GM18508 (cell line): ENCODE results near the gene PAOX.

ENCODE experiments used
- ATAC-seq: cut with Tn5 transposase; IDR thresholded peaks from one replicate; pipeline ENCODE4 v1.9.1; 2021; ENCODE audit warnings: moderate number of reproducible peaks; ENCODE audit not compliant: insufficient read depth, unreplicated experiment

Gene PAOX

GRCh38 chr10:133379152-133379800 is at the start of gene PAOX:
Gene PAOX (plus strand): TSS chr10:133379262. CDS start chr10:133379317, 55 bp downstream.
- ATAC-seq = peak; percentile 38

GRCh38 chr10:133329491-133330202 is 49.4 kb upstream of the PAOX start:
- ATAC-seq = no peak

DNA sequence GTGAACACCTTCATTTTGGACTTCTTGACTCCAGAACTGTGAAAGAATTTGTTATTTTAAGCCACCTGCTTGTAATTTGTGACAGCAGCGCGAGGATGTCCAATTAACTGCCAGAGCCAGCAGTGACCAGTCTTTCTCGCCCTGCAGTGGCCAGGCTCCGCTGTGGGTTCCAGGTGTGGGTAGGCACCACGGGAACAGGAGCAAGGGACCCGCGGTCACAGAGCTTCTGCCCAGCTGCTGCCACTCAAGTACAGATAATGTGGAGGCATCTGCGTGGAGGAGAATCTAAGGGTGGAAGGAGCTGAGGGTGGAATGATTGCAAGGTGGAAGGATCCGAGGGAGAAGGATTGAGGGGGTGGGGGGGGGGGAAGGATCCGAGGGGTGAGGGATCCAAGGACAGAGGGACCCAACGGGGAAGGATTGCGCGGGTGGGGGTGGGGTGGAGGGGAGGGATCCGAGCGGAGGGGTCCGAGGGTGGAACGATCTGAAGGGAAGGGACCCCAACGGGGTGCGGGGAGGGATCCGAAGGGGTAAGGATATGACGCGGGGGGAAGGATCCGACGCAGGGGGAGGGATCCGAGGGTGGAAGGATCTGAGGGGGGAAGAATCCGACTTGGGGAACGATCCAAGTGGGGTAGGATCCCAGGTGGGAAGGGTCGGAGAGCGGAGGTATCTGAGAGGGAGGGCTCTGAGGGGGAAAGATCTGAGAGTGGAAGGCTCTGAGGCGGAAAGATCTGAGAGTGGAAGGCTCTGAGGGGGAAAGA is 45.9 kb upstream of the PAOX start:
- no peak for ATAC-seq

DNA sequence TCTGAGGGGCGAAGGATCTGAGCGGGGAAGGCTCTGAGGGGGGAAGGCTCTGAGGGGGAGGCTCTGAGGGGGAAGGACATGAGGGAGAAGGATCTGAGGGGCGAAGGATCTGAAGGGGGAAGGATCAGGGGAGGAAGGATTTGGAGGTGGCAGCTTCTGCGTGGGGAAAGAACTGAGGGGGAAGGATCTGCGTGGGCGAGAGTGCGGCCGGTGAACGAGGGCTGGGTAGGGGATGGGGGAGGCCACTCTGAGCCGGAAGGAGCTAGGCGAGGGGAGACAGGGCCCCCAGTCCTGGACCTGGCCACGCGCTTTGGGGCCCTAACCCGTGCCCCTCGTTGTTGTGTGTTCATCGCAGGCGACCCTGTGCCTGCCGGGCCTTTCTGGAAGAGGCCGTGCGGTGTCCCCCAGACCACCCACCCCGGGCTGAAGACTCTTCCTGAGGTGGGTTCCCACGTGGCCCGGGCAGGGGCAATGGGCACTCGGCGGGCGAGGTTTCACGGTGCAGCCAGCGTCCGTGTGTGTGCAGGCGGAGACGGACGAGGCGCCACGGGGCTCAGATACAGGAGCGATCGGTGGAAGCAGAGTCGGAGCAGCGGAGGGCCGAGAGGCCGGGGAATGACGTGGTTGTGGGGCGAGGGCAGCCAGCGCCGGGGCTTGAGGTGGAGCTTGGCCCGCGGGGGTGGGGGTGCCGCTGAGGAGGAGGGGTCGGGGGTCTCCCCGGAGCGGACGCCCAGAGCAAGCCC is 44.4 kb upstream of the PAOX start:
- ATAC-seq = no peak

GRCh38 chr10:133335246-133336117 is 43.6 kb upstream of the PAOX start:
- ATAC-seq = no peak

DNA sequence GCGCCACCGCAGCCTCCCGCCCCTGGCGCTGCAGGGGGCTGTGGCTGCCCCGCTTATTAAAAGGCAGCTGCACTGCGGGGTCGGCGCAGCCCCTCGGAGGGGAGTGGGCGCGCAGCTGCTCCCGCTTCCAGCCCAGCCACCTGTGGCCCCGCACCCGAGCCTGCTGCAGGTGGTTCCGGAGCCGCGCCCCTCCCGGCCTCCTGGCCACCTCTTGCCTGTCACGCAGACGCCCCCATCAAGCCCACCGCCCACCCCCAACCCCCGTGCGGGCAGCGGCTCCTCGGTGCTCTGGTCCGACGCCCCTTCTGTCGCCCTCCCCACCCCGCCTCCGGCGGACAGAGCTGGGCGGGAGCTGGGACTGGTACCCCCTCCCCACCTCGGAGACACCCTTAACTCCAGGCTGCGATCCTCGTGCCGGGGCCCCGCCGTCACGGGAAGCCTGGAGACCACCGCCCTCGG is 42.9 kb upstream of the PAOX start:
- ATAC-seq = no peak

DNA sequence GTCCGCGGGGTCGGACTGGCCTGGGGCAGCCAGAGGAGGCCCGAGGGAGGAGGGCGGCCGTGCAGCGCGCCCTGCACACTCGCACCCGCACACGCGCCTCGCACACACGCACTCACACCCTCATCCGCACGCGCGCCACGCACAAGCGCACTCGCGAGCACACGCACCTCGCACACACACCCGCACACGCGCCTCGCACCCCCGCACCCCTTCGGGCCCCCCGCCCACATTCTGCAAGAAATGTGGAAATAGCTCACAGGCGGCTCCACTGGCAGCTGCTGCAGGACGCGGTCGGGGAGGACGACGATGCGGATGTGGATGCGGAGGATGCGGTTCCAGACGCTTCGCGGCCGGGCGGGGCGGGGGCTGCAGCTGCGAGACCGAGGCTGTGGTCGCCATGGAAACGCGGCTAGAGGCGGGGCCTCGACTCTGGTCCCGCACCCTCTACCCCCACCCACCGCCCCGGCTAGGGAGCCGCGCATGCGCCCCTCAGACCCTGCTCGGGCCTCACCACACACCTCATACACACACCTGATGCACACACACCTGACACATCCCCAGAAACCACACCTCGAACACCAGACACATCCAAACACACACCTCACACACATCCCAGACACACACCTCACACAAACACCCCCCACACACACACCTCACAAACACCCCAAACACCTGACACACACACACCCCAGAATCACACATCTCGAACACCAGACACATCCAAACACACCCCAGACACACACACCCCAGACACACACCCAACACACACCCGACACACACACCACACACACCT is 42.3 kb upstream of the PAOX start, which contains the start of gene CALY:
CALY (minus strand) TSS at position 320 of the 793 bp plus-strand sequence. CDS start 7,907 bp downstream, outside the sequence.
- ATAC-seq = no peak

DNA sequence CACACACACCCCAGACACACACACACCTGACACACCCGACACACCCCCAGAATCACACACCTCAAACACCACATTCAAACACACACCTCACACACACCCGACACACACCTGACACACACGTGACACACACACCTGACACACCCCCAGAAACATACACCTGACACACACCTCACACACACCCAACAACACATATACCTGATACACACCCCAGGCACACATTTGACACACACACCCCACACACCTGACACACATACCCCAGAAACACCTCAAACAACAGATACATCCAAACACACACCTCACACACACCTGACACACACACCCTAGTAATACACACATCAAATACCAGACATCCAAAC is 41.7 kb upstream of the PAOX start:
- no peak for ATAC-seq

DNA sequence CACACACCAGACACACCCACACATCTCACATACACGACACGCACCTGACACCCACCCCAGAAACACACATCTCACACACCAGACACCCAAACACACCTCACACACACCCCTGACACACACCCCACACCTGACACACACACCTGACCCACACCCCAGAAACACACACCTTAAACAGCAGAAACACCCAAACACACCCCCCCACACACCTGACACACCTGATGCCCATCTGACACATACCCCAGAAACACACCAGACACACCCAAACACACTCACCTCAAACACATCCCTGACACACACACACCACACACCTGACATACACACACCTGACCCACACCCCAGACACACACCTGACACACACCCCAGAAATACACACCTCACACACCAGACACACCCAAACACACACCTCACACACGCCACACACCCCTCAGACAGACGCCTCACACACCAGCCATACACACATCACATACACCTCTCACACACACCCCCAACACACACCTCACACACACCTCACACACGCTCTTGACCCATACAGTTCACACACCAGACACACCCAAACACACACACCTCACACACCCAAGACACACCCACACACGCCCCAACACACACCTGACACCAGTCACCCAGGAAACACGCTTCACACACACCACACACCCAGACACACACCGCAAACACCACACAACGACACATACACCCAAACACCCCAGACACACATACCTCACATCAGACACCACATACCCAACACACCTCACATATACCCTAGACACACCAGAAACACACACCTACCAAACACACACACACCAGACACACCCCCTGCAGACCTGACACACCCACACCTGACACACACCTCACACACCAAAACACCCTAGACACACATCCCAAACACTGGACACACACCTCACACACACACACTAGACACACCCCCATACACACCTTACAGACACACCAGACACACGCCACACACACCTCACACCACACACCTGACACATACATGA is 40.7 kb upstream of the PAOX start:
- no peak for ATAC-seq

- ATAC-seq = no peak
Observed at GRCh38 chr10:133339708-133340380, 39.2 kb upstream of the PAOX start.

DNA sequence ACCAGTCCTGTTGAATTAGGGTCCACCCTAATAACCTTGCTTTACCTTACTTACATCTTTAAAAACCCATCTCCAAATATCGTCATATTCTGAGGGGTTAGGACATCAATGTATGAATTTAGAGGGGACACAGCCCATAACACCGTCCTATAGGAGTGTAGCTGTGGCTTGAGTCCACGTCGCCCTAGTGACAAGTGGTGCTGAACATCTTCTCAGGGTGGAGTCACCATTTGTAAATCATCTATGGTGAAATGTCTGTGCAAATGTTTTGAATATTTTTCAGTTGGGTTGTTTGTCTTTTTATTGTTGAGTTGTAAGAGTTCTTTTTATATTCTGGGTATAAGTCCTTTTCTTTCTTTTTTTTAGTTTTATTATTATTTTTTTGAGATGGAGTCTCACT is 37.1 kb upstream of the PAOX start:
- no peak for ATAC-seq

DNA sequence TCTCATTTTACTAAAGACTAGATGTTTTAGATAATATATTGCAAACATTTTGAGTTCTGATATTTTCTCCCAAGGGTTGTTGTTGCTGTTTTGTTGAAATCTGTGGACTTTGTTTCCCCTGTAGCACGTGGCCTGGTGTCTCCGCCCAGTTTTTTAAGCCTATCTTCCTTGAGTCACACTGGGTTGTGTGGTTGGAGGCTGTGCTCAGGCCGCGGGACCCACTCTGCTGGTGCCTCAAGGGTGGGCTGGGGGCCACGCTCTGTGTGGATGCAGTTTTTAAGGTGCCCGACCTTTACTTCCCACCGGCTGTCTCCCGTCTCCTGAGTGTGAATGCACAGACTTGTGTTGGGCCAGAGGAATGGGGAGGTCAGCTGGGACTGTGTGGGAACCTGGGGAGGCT is 36.1 kb upstream of the PAOX start:
- ATAC-seq = no peak

- no peak for ATAC-seq
Observed at GRCh38 chr10:133343558-133343957, 35.5 kb upstream of the PAOX start.

DNA sequence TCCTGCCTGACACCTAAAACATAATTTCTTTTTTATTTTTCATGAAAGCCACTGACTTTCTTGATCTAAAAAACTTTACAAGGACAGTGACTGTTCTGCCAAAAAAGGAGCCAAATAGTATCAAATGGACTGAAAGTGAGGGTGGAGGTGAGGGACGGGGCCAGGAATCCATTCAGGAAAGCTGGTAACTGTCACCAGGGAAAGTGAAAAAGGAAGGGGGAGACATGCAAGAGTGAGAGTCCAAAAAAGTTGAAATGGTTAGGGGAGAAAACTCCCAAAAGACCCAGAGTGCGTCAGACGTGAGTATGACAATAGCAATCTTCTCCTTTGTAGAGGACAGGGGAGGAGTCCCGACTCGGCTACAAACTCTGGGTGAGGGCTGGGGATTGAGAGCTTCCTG is 34.8 kb upstream of the PAOX start:
- no peak for ATAC-seq

- ATAC-seq = no peak
Observed at GRCh38 chr10:133346413-133346812, 32.6 kb upstream of the PAOX start.

DNA sequence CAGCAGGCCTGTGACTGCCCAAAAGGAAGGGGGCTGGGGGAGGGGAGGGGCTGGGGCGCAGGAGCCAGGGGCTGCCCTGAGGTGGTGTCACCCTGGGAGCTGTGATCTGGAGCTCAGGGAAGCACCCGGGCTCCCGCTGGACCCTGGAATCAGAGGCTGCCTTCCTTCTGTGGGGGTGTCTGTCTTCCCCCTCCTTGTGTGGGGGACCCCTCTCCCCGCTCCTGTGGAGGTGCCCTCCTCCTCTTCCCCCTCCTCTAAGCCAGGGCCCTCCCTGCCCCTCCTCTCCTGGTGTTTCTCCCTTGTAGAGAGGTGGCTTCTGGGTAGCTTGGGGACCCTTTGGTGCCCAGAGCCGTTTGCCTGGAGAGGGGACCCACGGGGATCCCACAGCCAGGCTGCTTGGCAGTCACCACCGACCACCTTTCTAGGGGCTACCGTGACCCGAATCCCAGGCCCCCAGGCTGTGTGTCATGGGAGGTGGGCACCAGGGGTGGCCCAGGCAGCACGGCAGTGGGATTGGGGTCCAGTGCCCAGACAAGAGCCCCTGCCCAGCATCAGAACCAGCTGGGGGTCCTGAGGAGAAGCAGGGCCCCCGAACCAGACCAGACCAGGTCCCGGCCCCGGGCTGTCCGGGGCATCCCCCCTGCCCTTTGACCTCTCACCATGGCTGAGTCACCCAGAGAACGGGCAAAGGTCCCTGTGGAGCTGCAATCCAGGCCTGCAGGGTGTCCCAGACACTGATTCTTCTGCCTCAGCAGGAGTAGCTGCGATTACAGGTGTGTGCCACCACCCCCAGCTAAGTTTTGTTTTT is 31.1 kb upstream of the PAOX start:
- ATAC-seq = no peak
